ENCODE results near the gene LRIT1. TPM values are rescaled to one million over a fixed set of nuclear protein-coding genes. Genes with fewer than 3 reads are reported as not detected.

LRIT1 gene
- total RNA-seq, 3 donors from 2014 or later = not detected

DNA sequence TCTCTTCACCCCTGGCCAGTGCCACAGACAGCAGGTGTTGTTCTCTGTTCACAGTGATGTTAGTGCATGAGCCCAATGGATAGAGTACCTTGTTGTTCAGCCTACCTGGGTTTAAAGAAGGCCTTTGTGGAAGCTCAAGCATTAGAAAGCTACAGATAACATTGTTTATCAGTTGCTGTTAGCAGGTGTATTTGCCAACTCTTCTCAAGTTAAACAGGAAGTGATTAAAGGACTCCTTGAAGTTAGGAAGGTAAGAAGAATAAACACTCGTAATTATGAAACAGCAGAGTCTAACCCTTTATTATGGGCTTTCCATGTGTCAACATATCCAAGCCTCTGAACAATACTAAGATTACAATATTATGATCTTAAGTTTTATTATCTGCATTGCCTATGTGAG, 29.4 kb upstream of the LRIT1 start:
- Histone ChIP-seq H3K4me1 (no peaks in the 10 kb centered on the region), H3K9me3 (no peaks in the 10 kb centered on the region), H3K27me3 (no peaks in the 10 kb centered on the region), H3K27ac (no peak overlapping the region), H3K36me3 (no peaks in the 10 kb centered on the region), H3K4me3 (no peak overlapping the region)
- no peak for DNase-seq (ENCODE audit: low spot score in 2 of 2)
- intact Hi-C loops (cut with DNase I; ENCODE audit: low total_unique reads) = no loop called here
- TF ChIP-seq, protein P1, sequence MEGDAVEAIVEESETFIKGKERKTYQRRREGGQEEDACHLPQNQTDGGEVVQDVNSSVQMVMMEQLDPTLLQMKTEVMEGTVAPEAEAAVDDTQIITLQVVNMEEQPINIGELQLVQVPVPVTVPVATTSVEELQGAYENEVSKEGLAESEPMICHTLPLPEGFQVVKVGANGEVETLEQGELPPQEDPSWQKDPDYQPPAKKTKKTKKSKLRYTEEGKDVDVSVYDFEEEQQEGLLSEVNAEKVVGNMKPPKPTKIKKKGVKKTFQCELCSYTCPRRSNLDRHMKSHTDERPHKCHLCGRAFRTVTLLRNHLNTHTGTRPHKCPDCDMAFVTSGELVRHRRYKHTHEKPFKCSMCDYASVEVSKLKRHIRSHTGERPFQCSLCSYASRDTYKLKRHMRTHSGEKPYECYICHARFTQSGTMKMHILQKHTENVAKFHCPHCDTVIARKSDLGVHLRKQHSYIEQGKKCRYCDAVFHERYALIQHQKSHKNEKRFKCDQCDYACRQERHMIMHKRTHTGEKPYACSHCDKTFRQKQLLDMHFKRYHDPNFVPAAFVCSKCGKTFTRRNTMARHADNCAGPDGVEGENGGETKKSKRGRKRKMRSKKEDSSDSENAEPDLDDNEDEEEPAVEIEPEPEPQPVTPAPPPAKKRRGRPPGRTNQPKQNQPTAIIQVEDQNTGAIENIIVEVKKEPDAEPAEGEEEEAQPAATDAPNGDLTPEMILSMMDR (IDR thresholded peaks at IDR 0.05) = no peak
- TF ChIP-seq POLR2AphosphoS5 (IDR thresholded peaks at IDR 0.05) = no peak
- TF ChIP-seq POLR2A (IDR thresholded peaks at IDR 0.05) = no peak

DNA sequence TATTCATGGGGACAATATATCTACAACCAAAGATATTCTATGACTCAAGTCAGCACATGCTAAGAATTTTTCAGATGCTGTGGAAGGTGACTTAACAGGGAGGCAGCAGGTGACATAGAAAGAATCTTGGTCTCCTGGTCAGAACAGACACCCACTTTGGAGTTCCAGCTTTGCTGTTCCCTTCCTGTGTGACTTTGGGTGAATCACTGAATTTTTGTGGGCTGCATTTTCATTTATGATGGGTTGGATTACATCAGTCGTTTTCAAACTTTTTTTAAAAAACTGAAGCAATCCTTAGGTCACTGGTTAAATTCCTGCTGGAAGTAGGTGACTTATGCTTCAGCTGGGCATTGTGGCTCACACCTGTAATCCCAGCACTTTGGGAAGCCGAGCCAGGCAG, 28.4 kb upstream of the LRIT1 start:
- Histone ChIP-seq H3K27ac (no peak overlapping the region), H3K27me3 (no peaks in the 10 kb centered on the region), H3K9me3 (no peaks in the 10 kb centered on the region), H3K4me3 (no peak overlapping the region), H3K36me3 (no peaks in the 10 kb centered on the region), H3K4me1 (no peaks in the 10 kb centered on the region)
- DNase-seq (ENCODE audit: low spot score in 2 of 2) = no peak
- TF ChIP-seq, protein P1 (IDR thresholded peaks at IDR 0.05) = no peak
- no peak for TF ChIP-seq POLR2A (IDR thresholded peaks at IDR 0.05)
- TF ChIP-seq POLR2AphosphoS5 (IDR thresholded peaks at IDR 0.05) = no peak
- intact Hi-C loops (cut with DNase I; ENCODE audit: low total_unique reads) = no loop called here

DNA sequence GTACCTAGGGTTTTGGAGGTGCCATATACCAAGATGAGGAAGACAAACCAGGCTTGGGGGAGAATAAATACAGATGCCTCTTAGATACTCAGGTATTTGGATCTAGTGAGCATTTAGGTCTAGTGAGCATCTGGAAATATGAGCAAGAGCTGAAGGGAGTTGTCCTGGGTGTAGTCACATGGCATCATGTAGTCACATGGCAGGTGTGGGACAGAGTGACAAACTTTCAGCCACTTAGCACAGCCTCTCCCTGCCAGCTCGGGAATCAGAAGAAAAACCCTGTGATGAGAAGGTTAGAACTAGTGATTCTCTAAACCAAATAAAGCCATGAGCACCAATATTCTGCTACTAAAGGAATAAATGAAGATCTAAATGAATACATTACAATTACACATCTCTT, 27.8 kb upstream of the LRIT1 start:
- intact Hi-C loops (cut with DNase I; ENCODE audit: low total_unique reads) = no loop called here
- no peak overlapping the region for H3K4me3 ChIP-seq
- no peaks in the 10 kb centered on the region for H3K36me3 ChIP-seq
- H3K9me3 ChIP-seq = no peaks in the 10 kb centered on the region
- DNase-seq (ENCODE audit: low spot score in 2 of 2) = no peak
- H3K4me1 ChIP-seq = no peaks in the 10 kb centered on the region
- H3K27me3 ChIP-seq = no peaks in the 10 kb centered on the region
- H3K27ac ChIP-seq = no peak overlapping the region
- TF ChIP-seq POLR2A (IDR thresholded peaks at IDR 0.05) = no peak
- TF ChIP-seq, protein P1 (IDR thresholded peaks at IDR 0.05) = no peak
- TF ChIP-seq POLR2AphosphoS5 (IDR thresholded peaks at IDR 0.05) = no peak

DNA sequence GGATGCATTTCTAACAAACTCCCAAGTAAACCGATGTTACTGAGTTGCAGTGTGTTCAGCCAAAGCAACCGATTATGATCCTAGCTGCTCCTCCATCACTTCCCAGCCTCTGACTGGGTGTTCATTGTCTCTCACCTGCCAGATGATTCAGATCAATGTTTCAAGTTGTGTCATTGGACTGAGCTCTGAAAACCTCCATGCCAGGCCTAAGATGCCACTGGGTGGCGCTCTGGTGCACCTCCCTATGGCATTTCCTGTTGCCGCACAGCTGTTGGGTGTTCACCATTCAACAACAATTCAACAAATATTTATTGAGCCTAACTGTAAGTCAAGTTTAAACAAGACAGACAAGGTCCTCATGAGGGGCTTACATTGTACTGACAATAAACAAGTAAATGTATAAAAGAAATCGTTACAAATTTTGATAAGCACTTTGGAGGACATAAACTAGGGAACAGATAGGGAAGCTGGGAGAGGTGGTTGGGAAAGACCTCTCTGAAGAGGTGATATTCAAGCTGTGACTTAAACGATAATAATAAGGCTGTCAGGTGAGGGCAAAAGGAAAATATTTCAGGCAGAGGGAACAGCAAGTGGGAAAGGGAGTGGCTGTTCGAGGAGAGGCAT, 26.3 kb upstream of the LRIT1 start:
- Histone ChIP-seq H3K36me3 (no peaks in the 10 kb centered on the region), H3K9me3 (no peaks in the 10 kb centered on the region), H3K4me3 (no peak overlapping the region), H3K4me1 (no peaks in the 10 kb centered on the region), H3K27ac (no peak overlapping the region), H3K27me3 (no peaks in the 10 kb centered on the region)
- intact Hi-C loops (cut with DNase I; ENCODE audit: low total_unique reads) = no loop called here
- no peak for DNase-seq (ENCODE audit: low spot score in 2 of 2)
- TF ChIP-seq, protein P1 (IDR thresholded peaks at IDR 0.05) = no peak
- TF ChIP-seq POLR2A (IDR thresholded peaks at IDR 0.05) (no peak), POLR2AphosphoS5 (IDR thresholded peaks at IDR 0.05) (no peak)

DNA sequence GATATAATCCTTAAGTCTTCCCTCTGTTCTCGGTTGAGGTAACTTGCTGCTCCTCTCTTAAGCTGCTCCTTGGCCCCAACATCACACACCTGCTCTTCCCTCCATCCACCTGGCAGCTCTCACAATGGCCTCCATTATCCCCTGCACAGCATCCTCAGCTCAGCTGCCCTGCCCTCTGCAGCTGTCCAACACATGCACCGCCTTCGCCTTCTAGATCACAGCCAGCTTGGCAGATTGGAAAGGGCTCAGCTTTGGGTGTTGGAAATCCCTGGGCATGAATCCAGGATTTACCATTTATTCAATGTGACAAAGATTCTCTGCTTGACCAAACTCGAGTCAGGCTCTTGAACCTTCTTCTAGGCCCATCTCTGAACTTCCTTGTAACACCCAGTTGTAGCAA, 24.1 kb upstream of the LRIT1 start:
- Histone ChIP-seq H3K27me3 (no peaks in the 10 kb centered on the region), H3K36me3 (no peaks in the 10 kb centered on the region), H3K4me3 (no peak overlapping the region), H3K4me1 (no peaks in the 10 kb centered on the region), H3K9me3 (no peaks in the 10 kb centered on the region), H3K27ac (no peak overlapping the region)
- TF ChIP-seq POLR2AphosphoS5 (IDR thresholded peaks at IDR 0.05) (no peak), POLR2A (IDR thresholded peaks at IDR 0.05) (no peak)
- TF ChIP-seq, protein P1 (IDR thresholded peaks at IDR 0.05) = no peak
- peak in 1 of 2 donors; percentile 34 for DNase-seq (ENCODE audit: low spot score in 2 of 2)
- intact Hi-C loops (cut with DNase I; ENCODE audit: low total_unique reads) = no loop called here
